ENCODE measurements around the gene TRIM17. TPM values are rescaled to one million over a fixed set of nuclear protein-coding genes. Genes with fewer than 3 reads are reported as not detected.
A peak's percentile ranks its signal among the peaks of the same experiment; 100 is the strongest.

TRIM17 gene
- total RNA-seq, 3 donors from 2014 or later (not counting 1 experiment from before 2014, with no cell fraction given) = 8.0 to 13.4 (median 8.4) TPM

DNA sequence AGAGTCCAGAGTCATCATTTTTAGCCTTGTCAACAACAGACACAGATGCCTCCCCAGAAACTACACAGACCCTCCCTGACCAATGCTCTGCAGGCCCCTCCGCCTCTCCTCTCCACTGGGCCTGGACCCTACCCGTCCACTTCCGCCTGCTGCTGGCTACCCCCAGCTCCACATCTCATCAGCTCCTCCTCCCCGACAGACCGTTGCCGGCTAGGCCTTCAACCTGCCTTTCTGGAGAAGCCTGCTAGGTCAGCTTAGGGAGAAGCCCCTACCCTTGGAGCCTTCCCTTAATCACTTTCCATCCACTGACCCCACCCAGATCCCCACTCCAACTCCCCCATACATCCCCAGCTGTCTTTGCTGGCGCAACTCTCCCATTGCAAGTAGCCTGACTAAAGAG is 1.4 kb downstream of the TRIM17 start:
- Histone ChIP-seq H3K9me3 (ENCODE audit: control insufficient read depth, insufficient read depth, low read length) (no peaks in the 10 kb centered on the region), H3K27ac (ENCODE audit: low read length) (no peak overlapping the region), H3K27me3 (ENCODE audit: control insufficient read depth, insufficient read depth, low read length) (peaks cover 4% of the 10 kb centered on the region), H3K36me3 (ENCODE audit: control insufficient read depth, insufficient read depth, low read length) (no peaks in the 10 kb centered on the region), H3K4me1 (ENCODE audit: control insufficient read depth, insufficient read depth, low read length) (peaks cover 17% of the 10 kb centered on the region), H3K4me3 (ENCODE audit: low read length) (no peak overlapping the region)
- Mint-ChIP-seq H3K9me3 (no peaks in the 10 kb centered on the region), H3K27ac (peak overlapping the region in 1 of 2 donors; percentile 86), H3K36me3 (no peaks in the 10 kb centered on the region), H3K4me1 (peaks cover 15 to 38% of the 10 kb centered on the region in 2 donors), H3K4me3 (peak overlapping the region; percentile 99), H3K27me3 (ENCODE audit: low read depth in 2 of 2) (peaks cover 0 to 7% of the 10 kb centered on the region in 2 donors)
- TF ChIP-seq CTCF (IDR thresholded peaks at IDR 0.05) = no peak
- DNase-seq (no peak), ATAC-seq (no peak)
- intact Hi-C loops (cut with micrococcal nuclease) = no loop called here
- 87% methylated on average over 7 of the region's 7 CpGs for WGBS (ENCODE audit: insufficient coverage)

GRCh38 chr1:228414511-228415211 is 2.0 kb downstream of the TRIM17 start:
- no peak overlapping the region for H3K27ac ChIP-seq (ENCODE audit: low read length)
- no peak for TF ChIP-seq CTCF (IDR thresholded peaks at IDR 0.05)

DNA sequence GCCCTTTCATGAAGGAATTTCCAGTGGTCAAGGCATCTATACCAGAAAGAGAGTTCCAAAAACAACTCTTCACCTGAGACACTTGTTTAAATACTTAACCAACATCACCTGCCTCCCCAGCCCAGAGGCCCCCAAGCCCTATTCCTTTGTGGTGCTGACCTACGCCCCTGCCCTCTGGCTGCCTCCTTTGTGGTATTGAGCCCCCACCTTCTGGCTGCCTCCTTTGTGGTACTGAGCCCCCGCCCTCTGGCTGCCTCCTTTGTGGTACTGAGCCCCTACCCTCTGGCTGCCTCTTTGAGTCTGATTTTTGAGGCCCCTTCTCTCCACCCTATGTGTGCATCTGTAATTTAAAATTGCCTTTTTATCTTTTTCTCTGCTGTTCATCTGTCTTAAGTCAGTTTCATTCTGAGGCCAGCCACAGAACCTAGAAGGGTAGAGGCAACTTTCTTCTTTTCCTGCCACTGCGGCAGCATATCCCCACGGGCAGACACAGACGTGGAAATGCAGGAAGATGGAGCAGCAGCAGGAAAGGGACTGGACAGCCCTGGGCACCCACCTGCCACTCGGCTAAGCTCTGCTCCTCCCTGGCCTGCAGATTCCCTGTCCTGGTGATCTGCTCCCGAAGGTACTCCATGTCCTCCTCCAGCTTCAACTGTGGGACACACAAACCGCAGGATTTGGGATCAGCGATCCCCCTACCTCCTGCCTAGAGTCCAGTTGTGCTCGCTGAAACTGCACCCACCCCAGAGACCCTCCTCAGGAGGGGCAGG is 3.2 kb downstream of the TRIM17 start:
- Mint-ChIP-seq H3K9me3 (no peaks in the 10 kb centered on the region), H3K4me3 (no peak overlapping the region), H3K27me3 (ENCODE audit: low read depth in 2 of 2) (peaks cover 0 to 7% of the 10 kb centered on the region in 2 donors), H3K4me1 (peaks cover 17 to 44% of the 10 kb centered on the region in 2 donors), H3K36me3 (no peaks in the 10 kb centered on the region), H3K27ac (no peak overlapping the region)
- ATAC-seq = no peak
- 85% methylated on average over 10 of the region's 10 CpGs for WGBS (ENCODE audit: insufficient coverage)
- H3K4me1 ChIP-seq (ENCODE audit: control insufficient read depth, insufficient read depth, low read length) = peaks cover 22% of the 10 kb centered on the region
- no peak overlapping the region for H3K27ac ChIP-seq (ENCODE audit: low read length)
- no peaks in the 10 kb centered on the region for H3K36me3 ChIP-seq (ENCODE audit: control insufficient read depth, insufficient read depth, low read length)
- peaks cover 4% of the 10 kb centered on the region for H3K27me3 ChIP-seq (ENCODE audit: control insufficient read depth, insufficient read depth, low read length)
- intact Hi-C loops (cut with micrococcal nuclease) = no loop called here
- TF ChIP-seq CTCF (IDR thresholded peaks at IDR 0.05) = no peak
- no peaks in the 10 kb centered on the region for H3K9me3 ChIP-seq (ENCODE audit: control insufficient read depth, insufficient read depth, low read length)
- no peak for DNase-seq
- no peak overlapping the region for H3K4me3 ChIP-seq (ENCODE audit: low read length)

More at GRCh38 chr1:228414511-228415211, 2.0 kb downstream of the TRIM17 start:
- Histone ChIP-seq H3K4me3 (ENCODE audit: low read length) (no peak overlapping the region), H3K9me3 (ENCODE audit: control insufficient read depth, insufficient read depth, low read length) (no peaks in the 10 kb centered on the region), H3K4me1 (ENCODE audit: control insufficient read depth, insufficient read depth, low read length) (peaks cover 17% of the 10 kb centered on the region), H3K36me3 (ENCODE audit: control insufficient read depth, insufficient read depth, low read length) (no peaks in the 10 kb centered on the region), H3K27me3 (ENCODE audit: control insufficient read depth, insufficient read depth, low read length) (peaks cover 4% of the 10 kb centered on the region)
- Mint-ChIP-seq H3K4me3 (no peak overlapping the region), H3K9me3 (no peaks in the 10 kb centered on the region), H3K27ac (no peak overlapping the region), H3K36me3 (no peaks in the 10 kb centered on the region), H3K27me3 (ENCODE audit: low read depth in 2 of 2) (peaks cover 0 to 7% of the 10 kb centered on the region in 2 donors), H3K4me1 (peaks cover 15 to 41% of the 10 kb centered on the region in 2 donors)
- intact Hi-C loops (cut with micrococcal nuclease) = no loop called here
- WGBS (ENCODE audit: insufficient coverage) = 91% methylated on average over 25 of the region's 25 CpGs
- DNase-seq (no peak), ATAC-seq (no peak)
